ENCODE measurements around the gene CELF5.

DNA sequence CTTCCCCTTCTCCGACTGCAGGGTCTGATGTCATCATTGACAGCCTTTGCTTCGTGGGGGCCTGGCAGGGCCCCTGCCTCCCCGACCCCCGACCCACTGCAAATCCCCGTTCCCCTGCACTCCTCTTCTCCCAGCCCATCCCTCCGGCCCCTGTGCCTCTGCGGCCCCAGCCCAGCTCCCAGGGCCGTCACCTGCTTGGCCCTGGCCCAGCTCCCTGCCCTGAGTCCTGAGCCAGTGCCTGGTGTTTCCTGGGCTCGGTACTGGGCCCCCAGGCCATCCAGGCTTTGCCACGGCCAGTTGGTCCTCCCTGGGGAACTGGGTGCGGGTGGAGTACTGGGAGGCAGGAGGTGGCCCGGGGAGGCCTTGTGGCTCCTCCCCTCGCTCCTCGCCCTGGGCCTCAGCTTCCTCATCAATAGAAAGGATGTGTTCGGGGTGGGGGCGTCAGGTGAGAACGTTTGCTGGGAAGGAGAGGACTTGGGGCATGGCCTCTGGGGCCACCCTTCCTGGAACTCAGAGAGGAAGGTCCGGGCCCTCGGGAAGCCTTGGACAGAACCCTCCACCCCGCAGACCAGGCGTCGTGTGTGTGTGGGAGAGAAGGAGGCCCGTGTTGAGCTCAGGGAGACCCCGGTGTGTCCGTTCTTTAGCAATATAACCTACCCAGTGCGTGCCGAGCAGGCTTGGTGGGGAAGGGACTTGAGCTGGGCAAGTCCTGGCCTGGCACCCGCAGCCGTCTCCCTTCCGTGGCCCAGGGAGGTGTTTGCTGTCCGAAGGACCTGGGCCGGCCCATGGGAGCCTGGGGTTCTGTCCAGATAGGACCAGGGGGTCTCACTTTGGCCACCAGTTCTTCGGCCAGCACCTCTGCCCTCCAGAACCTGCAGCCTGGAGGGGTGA, 15.9 kb upstream of the CELF5 start:
- no peak for TF ChIP-seq EZH2 (IDR thresholded peaks at IDR 0.05; ENCODE audit: insufficient read depth, poor library complexity, severe bottlenecking)
- no peak for TF ChIP-seq EZH2phosphoT487 (IDR thresholded peaks at IDR 0.05; ENCODE audit: insufficient read depth, low read depth)

All from GM23248 (cell line).